ENCODE data around the gene EPB41L4B.

The EPB41L4B gene

DNA sequence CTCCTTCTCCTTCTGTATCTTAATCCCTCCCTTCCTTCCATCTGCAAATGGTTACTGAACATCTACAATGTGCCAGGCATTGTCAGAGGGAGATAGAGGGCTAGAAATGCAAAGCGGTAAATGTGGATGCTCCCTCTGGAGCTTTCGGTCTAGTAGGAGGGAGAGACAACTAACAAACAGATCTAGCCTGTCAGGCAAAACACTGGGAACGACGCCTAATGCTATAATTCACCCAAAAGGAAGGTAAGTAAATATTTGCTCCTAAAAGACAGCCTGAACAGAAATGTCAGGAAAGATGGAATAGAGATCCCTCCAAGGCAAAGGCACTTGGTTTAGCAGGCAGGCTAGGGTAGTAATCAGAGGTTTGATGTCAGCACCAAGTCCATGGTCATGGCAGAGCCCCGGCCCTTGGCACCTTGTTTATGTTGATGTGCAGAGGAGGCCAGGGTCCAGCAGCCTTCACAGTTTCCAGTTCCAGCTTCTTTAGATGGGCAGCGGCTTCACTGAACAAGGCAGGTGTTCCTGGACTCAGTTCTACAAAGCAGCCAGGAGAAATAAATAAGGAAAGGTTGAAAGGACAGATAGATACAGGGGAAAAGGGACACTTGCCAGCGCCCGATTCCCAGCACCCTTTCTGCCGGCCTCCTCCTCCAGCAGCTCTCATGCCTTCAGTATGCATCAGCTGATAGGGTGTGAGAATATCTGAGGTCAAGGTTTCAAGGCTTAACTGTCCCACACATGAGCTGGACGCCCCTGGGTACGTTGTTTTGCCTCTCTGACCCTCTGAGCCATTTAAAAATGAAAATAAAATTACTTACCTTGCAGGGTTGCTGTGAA lies 107.4 kb downstream of the EPB41L4B start:
- H3K9me3 ChIP-seq (ENCODE audit: insufficient read depth, low read depth, low read length) = no peaks in the 10 kb centered on the region
- no peaks in the 10 kb centered on the region for H3K27me3 ChIP-seq (ENCODE audit: insufficient read depth, low read length, poor library complexity, severe bottlenecking)
- H4K20me1 ChIP-seq (ENCODE audit: insufficient read depth, low read length, poor library complexity, severe bottlenecking) = no peaks in the 10 kb centered on the region
- H3F3A ChIP-seq (ENCODE audit: low read depth) = no peaks in the 10 kb centered on the region
- no peaks in the 10 kb centered on the region for H3K36me3 ChIP-seq (ENCODE audit: insufficient read depth, low read length)
- H3K4me3 ChIP-seq (ENCODE audit: low read length, poor library complexity, severe bottlenecking) = no peak overlapping the region
- TF ChIP-seq, protein P1, sequence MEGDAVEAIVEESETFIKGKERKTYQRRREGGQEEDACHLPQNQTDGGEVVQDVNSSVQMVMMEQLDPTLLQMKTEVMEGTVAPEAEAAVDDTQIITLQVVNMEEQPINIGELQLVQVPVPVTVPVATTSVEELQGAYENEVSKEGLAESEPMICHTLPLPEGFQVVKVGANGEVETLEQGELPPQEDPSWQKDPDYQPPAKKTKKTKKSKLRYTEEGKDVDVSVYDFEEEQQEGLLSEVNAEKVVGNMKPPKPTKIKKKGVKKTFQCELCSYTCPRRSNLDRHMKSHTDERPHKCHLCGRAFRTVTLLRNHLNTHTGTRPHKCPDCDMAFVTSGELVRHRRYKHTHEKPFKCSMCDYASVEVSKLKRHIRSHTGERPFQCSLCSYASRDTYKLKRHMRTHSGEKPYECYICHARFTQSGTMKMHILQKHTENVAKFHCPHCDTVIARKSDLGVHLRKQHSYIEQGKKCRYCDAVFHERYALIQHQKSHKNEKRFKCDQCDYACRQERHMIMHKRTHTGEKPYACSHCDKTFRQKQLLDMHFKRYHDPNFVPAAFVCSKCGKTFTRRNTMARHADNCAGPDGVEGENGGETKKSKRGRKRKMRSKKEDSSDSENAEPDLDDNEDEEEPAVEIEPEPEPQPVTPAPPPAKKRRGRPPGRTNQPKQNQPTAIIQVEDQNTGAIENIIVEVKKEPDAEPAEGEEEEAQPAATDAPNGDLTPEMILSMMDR (conservative IDR thresholded peaks at IDR 0.05; ENCODE audit: low read length) = no peak
- TF ChIP-seq EZH2phosphoT487 (IDR thresholded peaks at IDR 0.05; ENCODE audit: borderline replicate concordance) = no peak
- H3K9me2 ChIP-seq (replicated peaks; ENCODE audit: low read depth, low read length) = no peaks in the 10 kb centered on the region
- no peak overlapping the region for H3K9ac ChIP-seq (ENCODE audit: low read depth, low read length, poor library complexity, severe bottlenecking)
- no peaks in the 10 kb centered on the region for H3K79me2 ChIP-seq (ENCODE audit: insufficient read depth, low read length)
- H3K4me1 ChIP-seq (ENCODE audit: insufficient read depth, low read length, poor library complexity, severe bottlenecking) = no peaks in the 10 kb centered on the region
- no peak overlapping the region for H3K4me2 ChIP-seq (ENCODE audit: low read depth, low read length, poor library complexity, severe bottlenecking)
- H2AFZ ChIP-seq (ENCODE audit: low read length) = no peak overlapping the region

DNA sequence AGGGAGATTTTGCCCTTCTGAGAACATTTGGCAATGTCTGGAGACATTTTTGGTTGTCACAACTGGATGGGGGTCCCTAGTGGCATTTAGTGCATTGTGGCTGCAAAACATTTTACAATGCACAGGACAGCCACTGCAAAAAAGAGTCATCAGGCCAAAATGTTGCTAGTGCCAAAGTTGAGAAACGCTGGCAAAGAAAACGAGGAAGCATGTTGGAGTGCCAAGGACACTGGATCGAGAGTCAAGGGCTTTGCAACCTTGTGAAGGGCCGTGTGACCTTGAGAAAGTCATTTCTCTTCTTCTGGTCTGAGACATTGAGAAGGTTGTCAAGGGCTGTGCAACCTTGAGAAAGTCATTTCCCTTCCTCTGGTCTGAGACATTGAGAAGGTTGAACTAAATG lies 108.1 kb downstream of the EPB41L4B start:
- Histone ChIP-seq H3K9me3 (ENCODE audit: insufficient read depth, low read depth, low read length) (no peaks in the 10 kb centered on the region), H3K4me1 (ENCODE audit: insufficient read depth, low read length, poor library complexity, severe bottlenecking) (no peaks in the 10 kb centered on the region), H3K4me3 (ENCODE audit: low read length, poor library complexity, severe bottlenecking) (no peak overlapping the region), H3K36me3 (ENCODE audit: insufficient read depth, low read length) (no peaks in the 10 kb centered on the region), H3K9ac (ENCODE audit: low read depth, low read length, poor library complexity, severe bottlenecking) (no peak overlapping the region), H3K27me3 (ENCODE audit: insufficient read depth, low read length, poor library complexity, severe bottlenecking) (no peaks in the 10 kb centered on the region), H3K9me2 (replicated peaks; ENCODE audit: low read depth, low read length) (no peaks in the 10 kb centered on the region), H2AFZ (ENCODE audit: low read length) (no peak overlapping the region), H3K4me2 (ENCODE audit: low read depth, low read length, poor library complexity, severe bottlenecking) (no peak overlapping the region), H3F3A (ENCODE audit: low read depth) (no peaks in the 10 kb centered on the region), H4K20me1 (ENCODE audit: insufficient read depth, low read length, poor library complexity, severe bottlenecking) (no peaks in the 10 kb centered on the region), H3K79me2 (ENCODE audit: insufficient read depth, low read length) (no peaks in the 10 kb centered on the region)
- TF ChIP-seq, protein P1 (conservative IDR thresholded peaks at IDR 0.05; ENCODE audit: low read length) = no peak
- no peak for TF ChIP-seq EZH2phosphoT487 (IDR thresholded peaks at IDR 0.05; ENCODE audit: borderline replicate concordance)

DNA sequence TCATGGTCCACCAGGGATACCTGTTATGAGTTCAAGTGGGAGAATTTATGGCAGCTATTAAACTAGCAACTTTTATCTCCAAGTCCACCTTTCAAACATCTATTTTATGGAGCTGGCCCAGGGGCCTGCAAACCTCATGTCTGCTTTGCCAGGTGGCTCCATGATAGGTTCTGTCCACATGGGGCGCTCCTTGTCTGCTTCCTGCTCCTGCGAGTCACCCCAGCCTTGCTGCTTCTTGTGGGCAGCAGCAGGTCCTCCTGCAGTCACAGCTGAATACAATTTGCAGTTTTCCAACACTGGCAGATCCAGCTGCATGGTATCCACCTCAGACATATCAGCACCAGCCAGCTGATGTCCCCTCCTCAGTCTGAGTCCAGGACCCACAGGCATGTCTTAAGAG lies 114.2 kb downstream of the EPB41L4B start:
- no peak overlapping the region for H3K9ac ChIP-seq (ENCODE audit: low read depth, low read length, poor library complexity, severe bottlenecking)
- TF ChIP-seq, protein P1 (conservative IDR thresholded peaks at IDR 0.05; ENCODE audit: low read length) = 0 out of 2 replicates have a peak, but pooled peaks have one; percentile 21
- no peak for TF ChIP-seq EZH2phosphoT487 (IDR thresholded peaks at IDR 0.05; ENCODE audit: borderline replicate concordance)
- H4K20me1 ChIP-seq (ENCODE audit: insufficient read depth, low read length, poor library complexity, severe bottlenecking) = no peaks in the 10 kb centered on the region
- H3K9me2 ChIP-seq (replicated peaks; ENCODE audit: low read depth, low read length) = no peaks in the 10 kb centered on the region
- no peaks in the 10 kb centered on the region for H3K79me2 ChIP-seq (ENCODE audit: insufficient read depth, low read length)
- H2AFZ ChIP-seq (ENCODE audit: low read length) = no peak overlapping the region
- no peaks in the 10 kb centered on the region for H3K9me3 ChIP-seq (ENCODE audit: insufficient read depth, low read depth, low read length)
- H3K4me3 ChIP-seq (ENCODE audit: low read length, poor library complexity, severe bottlenecking) = no peak overlapping the region
- H3K4me1 ChIP-seq (ENCODE audit: insufficient read depth, low read length, poor library complexity, severe bottlenecking) = no peaks in the 10 kb centered on the region
- no peak overlapping the region for H3K4me2 ChIP-seq (ENCODE audit: low read depth, low read length, poor library complexity, severe bottlenecking)
- no peaks in the 10 kb centered on the region for H3F3A ChIP-seq (ENCODE audit: low read depth)
- H3K27me3 ChIP-seq (ENCODE audit: insufficient read depth, low read length, poor library complexity, severe bottlenecking) = no peaks in the 10 kb centered on the region
- no peaks in the 10 kb centered on the region for H3K36me3 ChIP-seq (ENCODE audit: insufficient read depth, low read length)
